Glutamatergic neuron (in vitro differentiated cells): ENCODE measurements around the gene EDN3. TPM values are rescaled to one million over a fixed set of nuclear protein-coding genes. Genes with fewer than 3 reads are reported as not detected.

Experiments
- DNase-seq: peaks from one replicate; pipeline ENCODE4 v3.0.0; 2022
- H3K27ac Mint-ChIP-seq: one replicate; pipeline ENCODE4 v1.8.0; 2020; ENCODE audit warnings: mild to moderate bottlenecking, mixed read lengths, inconsistent platforms; ENCODE audit not compliant: unreplicated experiment
- H3K27me3 Mint-ChIP-seq: one replicate; pipeline ENCODE4 v1.8.0; 2020; ENCODE audit warnings: mild to moderate bottlenecking, moderate library complexity, mixed read lengths, inconsistent platforms; ENCODE audit not compliant: unreplicated experiment
- H3K36me3 Mint-ChIP-seq: one replicate; pipeline ENCODE4 v1.8.0; 2020; ENCODE audit warnings: mild to moderate bottlenecking, mixed read lengths, inconsistent platforms; ENCODE audit not compliant: unreplicated experiment
- H3K4me1 Mint-ChIP-seq: one replicate; pipeline ENCODE4 v1.8.0; 2020; ENCODE audit warnings: mild to moderate bottlenecking, low read depth, mixed read lengths, inconsistent platforms; ENCODE audit not compliant: unreplicated experiment
- H3K4me3 Mint-ChIP-seq: one replicate; pipeline ENCODE4 v1.8.0; 2020; ENCODE audit warnings: mild to moderate bottlenecking, mixed read lengths, inconsistent platforms; ENCODE audit not compliant: unreplicated experiment
- H3K9me3 Mint-ChIP-seq: one replicate; pipeline ENCODE4 v1.8.0; 2020; ENCODE audit warnings: mild to moderate bottlenecking, moderate library complexity, mixed read lengths, inconsistent platforms; ENCODE audit not compliant: unreplicated experiment
- CTCF ChIP-seq: fragments of 200-600 bp; sonication (generic); IDR thresholded peaks from one replicate; pipeline ENCODE4 v1.5.0; 2021; ENCODE audit not compliant: partially characterized antibody, unreplicated experiment
- total RNA-seq: library from RNA; stranded (reverse); fragmentation: NEBNext Ultra II Directional; extraction: Animal tissue kit (Norgen Biotek cat#: 25700); gene quantifications from one replicate; pipeline ENCODE4 v1.2.1, GENCODE V29; 2021; ENCODE audit not compliant: unreplicated experiment

Gene EDN3
- total RNA-seq, 1 donor from 2014 or later, result not detected

- no peak for TF ChIP-seq CTCF
- H3K27ac Mint-ChIP-seq, result no peak overlapping the region
- H3K4me1 Mint-ChIP-seq, result peaks cover 38% of the 10 kb centered on the region
- H3K9me3 Mint-ChIP-seq, result peaks cover 5% of the 10 kb centered on the region
- H3K4me3 Mint-ChIP-seq, result no peak overlapping the region
- peaks cover 4% of the 10 kb centered on the region for H3K27me3 Mint-ChIP-seq
- no peaks in the 10 kb centered on the region for H3K36me3 Mint-ChIP-seq
- no peak for DNase-seq
Measured at GRCh38 chr20:59360934-59361333, 60.5 kb downstream of the EDN3 start.

- peaks cover 4% of the 10 kb centered on the region for H3K27me3 Mint-ChIP-seq
- H3K36me3 Mint-ChIP-seq, result no peaks in the 10 kb centered on the region
- no peak overlapping the region for H3K27ac Mint-ChIP-seq
- H3K9me3 Mint-ChIP-seq, result peaks cover 5% of the 10 kb centered on the region
- DNase-seq, result no peak
- H3K4me3 Mint-ChIP-seq, result no peak overlapping the region
- TF ChIP-seq CTCF, result no peak
- peaks cover 39% of the 10 kb centered on the region for H3K4me1 Mint-ChIP-seq
Measured at GRCh38 chr20:59361411-59361810, 61.0 kb downstream of the EDN3 start.

GRCh38 chr20:59363101-59363500 is 62.7 kb downstream of the EDN3 start:
- peaks cover 10% of the 10 kb centered on the region for H3K9me3 Mint-ChIP-seq
- peaks cover 4% of the 10 kb centered on the region for H3K27me3 Mint-ChIP-seq
- DNase-seq, result no peak
- no peak for TF ChIP-seq CTCF
- H3K27ac Mint-ChIP-seq, result peak overlapping the region; percentile 56
- peak overlapping the region; percentile 44 for H3K4me3 Mint-ChIP-seq
- H3K4me1 Mint-ChIP-seq, result peaks cover 53% of the 10 kb centered on the region
- no peaks in the 10 kb centered on the region for H3K36me3 Mint-ChIP-seq

GRCh38 chr20:59364611-59365010 is 64.2 kb downstream of the EDN3 start:
- H3K27ac Mint-ChIP-seq, result no peak overlapping the region
- H3K27me3 Mint-ChIP-seq, result peaks cover 4% of the 10 kb centered on the region
- no peak for DNase-seq
- H3K9me3 Mint-ChIP-seq, result peaks cover 10% of the 10 kb centered on the region
- TF ChIP-seq CTCF, result no peak
- no peak overlapping the region for H3K4me3 Mint-ChIP-seq
- H3K4me1 Mint-ChIP-seq, result peaks cover 51% of the 10 kb centered on the region
- no peaks in the 10 kb centered on the region for H3K36me3 Mint-ChIP-seq

- Mint-ChIP-seq H3K4me1 (peaks cover 41% of the 10 kb centered on the region), H3K27ac (no peak overlapping the region), H3K9me3 (peaks cover 10% of the 10 kb centered on the region), H3K4me3 (no peak overlapping the region), H3K27me3 (peaks cover 4% of the 10 kb centered on the region), H3K36me3 (no peaks in the 10 kb centered on the region)
- no peak for DNase-seq
- TF ChIP-seq CTCF, result no peak
Measured at GRCh38 chr20:59365611-59366285, 65.3 kb downstream of the EDN3 start.
